CD4-positive, alpha-beta T cell treated with Interleukin-2 at 100 ng/mL for 4 hours (primary cell): ENCODE results near the gene NRG3.

Experiments
- DNase-seq: peaks from one replicate; pipeline ENCODE4 v3.0.0-alpha.2; 2020; ENCODE audit warnings: low spot score

NRG3 gene

DNA sequence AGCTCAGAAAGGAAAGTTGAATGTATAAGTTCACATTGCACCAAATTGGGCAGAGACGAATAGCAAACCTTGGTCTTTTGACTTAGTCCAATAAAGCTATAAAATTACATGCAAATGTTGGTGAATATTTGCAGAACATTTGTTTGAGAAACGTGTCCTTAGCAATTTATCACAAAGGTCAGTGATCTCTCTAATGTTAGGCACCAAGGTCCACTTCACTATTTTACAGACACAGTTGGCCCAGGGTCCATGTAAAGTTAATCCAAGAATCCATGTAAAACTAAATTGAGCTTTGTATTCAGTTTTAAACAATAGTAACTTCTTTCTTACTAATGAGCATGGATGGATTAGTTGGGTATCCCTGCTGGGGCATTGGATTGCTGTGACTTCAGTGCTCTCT lies 617.7 kb downstream of the NRG3 start:
- no peak for DNase-seq

DNA sequence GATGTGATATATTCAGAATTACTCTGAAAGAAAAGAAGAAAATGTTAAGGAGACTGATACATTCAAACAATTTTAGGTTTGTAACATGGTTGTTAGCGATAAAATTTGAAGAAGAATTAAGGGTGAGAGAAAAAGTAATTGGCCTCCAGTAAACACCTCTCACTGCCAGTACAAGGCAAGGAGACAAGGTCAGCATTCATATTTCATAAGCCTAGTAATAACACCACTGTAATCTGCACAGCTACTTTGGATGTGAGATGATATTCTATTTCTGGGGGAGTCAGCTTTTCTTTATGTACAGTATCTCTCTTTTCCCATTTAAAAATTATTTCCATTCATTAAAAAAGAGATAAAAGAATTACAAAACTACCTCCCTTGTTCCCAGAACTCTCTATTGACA lies 621.1 kb downstream of the NRG3 start:
- no peak for DNase-seq

DNA sequence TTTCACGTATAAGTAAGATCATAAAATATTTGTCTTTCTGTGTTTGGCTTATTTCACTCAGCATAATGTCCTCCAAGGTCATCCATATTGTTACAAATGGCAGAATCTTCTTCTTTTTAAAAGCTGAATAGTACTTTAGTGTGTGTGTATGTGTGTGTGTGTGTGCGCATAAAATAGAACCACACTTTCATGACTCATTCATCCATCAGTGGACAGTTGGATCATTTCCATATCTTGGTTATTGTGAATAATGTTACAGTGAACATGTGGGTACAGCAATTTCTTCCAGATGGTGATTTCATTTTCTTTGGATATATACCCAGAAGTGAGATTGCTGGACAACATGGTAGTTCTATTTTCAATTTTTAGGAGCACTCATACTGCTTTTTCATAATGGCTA lies 622.4 kb downstream of the NRG3 start:
- no peak for DNase-seq

DNA sequence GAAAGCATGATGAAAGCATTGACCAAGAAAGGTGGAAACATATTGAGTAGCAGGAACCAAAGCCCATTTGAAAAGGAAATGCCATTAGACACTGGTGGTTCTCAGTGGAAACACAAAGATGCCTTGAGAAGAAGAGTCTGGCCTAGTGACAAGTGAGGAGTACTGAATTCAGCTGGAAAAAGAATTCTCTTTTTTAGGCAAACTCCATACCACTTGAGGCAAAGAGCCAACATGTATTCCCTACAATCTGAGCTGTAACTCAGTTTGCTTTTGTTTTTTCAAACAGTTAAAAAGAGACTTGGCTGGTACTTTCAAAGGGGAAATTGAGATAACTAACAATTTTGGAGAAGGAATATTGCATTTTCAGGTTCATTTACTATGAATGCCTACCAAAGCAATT lies 624.0 kb downstream of the NRG3 start:
- DNase-seq, result no peak

DNA sequence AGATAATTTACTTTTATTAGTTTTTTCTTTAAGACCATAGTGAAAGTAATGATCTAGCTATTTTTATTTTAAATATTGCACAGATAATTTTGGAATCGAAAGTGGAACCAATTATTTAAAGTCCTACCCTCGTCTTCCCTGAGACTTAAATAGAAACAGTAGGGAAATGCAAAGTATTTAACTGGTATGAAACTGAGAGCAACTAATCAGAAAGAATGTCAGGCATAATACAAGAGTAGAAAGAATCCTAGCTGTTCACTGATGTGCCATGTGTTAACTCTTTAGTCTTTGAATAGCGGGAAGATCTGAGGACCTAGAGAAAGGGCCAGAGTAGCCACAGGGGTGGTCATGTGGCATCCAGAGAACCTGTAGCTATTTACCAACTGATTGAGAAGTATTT lies 630.0 kb downstream of the NRG3 start:
- DNase-seq, result no peak

DNA sequence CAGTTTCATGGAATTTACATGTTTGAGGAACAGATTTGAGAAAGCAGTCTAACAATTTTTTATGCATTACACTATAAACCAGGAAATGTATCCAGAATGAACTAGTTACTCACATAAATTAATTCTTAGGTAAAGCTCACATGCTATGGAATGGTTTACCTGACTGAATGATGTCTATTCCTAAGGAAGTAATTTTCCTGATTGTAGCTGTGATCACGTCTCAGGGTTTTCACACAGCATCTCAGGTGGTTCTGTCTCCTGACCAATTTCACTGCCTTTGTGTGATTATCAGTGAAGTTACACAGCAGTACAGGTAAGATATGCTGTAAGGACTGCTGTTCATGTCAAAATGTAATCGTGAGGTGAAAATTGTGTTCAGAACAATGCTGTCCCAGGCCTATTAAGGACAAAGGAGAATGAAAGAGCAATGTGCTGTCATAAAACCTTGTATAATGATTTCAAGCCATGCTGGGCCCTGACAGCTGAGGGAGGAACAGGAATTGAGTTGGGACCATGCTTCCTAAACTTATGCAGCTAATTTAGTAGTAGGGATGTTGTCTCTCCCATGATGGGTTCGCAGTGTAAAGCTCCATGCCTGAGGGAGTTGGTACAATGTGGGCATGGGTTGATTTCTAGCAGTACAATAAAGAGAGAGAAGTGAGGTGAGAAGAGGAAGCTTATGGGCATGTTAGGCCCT lies 631.8 kb downstream of the NRG3 start:
- no peak for DNase-seq

DNA sequence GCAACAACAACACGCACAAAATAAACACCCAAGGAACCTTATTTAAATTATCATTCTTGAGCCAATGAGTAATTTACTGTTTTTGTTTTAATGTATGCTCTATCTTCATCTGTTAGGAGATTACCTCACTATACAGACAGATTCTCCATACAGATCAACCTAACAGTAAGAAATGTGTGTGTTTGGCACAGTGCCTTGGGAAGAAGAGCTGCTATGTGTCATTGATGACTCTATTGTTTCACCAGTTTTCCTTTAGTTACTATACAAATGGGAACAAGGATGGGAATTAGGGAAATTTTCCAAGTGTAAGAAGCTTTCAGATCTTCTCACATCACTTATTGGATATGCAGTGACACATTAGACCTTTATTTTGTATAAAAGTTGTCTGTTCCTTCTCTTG lies 640.3 kb downstream of the NRG3 start:
- no peak for DNase-seq

DNA sequence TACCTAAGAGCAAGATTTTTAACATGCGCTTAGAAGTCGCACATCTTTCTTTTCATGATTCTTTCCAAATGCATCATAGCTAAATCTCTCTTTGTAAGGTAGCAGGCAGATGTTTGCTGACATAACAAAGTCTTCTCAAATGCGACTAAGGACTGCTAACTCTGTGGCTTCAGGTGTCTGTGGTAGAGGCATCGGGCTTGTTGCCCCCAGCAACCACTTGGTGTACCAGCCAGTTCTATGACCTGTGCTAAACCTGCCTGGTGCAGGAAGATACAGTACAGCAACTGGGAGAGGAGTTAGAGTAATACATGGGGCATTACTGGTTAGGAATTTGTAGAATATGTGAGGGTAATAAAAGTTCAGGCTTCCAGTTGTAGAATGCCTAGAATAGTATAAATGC lies 654.1 kb downstream of the NRG3 start:
- DNase-seq, result no peak

DNA sequence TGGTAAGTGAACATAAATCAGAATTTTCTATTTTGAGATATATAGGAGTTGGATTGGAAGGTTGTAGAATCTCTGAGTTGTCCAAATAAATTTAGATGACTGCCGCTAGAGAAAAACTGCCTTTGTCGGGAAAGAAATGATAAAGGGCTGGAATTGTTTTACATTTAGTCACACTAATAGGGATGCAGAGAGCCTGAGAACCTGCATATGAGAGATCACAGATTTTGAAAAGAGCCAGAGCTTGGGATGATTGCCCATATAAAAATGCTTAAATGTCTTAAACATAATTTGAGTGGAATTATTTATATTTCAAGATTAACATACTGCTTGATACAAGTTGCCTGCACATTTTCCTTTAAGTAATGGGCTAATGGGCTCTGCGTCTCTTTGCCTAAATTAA lies 660.5 kb downstream of the NRG3 start:
- no peak for DNase-seq

DNA sequence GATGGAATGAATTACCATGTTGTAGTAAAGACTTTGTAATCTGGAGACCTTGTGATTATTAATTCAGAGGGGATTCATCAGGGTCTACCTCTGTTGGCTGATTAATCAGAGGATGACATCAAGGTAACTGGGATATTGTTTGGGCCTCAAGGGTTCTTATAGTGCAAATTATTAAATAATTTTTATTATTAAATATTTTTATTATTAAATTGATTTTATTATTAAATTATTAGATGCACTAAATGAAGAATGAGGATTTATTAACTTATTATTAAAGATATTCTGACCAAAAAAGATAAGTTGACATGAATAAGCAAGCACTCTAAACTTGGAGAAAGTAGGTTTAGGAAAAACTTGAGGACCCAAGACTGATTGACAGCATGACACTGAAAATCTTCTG lies 661.7 kb downstream of the NRG3 start:
- no peak for DNase-seq

DNA sequence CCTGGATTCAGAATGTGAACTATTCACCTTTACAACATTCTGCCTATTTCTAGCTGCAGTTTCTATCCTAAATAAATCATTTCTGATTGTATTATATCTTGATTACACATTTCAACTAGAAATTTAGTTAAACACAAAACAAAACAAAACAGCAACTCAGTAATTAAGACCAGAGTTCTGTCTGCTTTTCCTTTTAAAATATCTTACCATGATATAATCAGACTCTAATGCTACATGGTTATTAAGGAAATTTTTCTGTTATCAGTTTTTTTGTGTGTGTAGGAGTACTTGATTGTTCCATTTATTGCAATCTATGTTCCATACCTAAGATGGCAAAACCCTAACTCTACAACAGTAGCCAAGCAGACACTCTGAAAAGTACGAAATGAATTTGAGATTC lies 663.3 kb downstream of the NRG3 start:
- no peak for DNase-seq

DNA sequence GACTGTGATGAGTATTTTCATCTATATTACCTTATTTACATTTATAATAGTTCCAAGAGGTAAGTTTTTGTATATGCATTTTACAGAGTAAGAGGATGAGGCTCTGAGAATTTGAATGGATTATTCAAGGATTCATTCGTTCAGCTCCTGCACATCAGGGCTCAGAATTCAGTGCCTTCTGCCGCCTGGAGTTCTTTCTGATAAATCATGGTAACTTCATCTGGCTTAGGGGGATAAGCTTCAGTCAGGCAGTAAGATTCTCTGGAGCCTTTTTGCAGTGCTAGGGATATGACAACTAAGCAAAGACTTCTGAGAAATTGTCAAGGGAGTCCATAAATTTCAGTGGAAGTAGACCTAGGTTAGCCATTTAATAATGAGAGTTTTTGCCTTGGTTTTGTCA lies 668.6 kb downstream of the NRG3 start:
- no peak for DNase-seq

DNA sequence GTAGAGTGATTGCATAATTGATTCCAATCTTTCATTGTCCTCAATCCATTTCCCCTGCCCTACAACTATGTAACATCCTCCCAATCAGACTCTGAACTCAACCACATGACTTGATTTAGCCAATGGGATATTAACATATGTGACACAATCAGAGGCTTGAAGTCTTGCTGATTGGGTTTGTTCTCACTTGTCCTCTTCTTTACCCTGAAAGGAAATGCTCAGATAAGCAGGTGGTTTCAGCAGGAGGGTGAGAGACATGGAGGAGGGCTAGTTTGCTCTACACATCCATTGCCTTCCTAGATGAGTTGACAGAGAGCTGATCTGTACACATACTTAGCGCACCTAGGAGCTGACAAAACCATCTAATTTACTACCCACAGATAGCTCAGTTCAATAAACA lies 669.4 kb downstream of the NRG3 start:
- DNase-seq, result no peak

DNA sequence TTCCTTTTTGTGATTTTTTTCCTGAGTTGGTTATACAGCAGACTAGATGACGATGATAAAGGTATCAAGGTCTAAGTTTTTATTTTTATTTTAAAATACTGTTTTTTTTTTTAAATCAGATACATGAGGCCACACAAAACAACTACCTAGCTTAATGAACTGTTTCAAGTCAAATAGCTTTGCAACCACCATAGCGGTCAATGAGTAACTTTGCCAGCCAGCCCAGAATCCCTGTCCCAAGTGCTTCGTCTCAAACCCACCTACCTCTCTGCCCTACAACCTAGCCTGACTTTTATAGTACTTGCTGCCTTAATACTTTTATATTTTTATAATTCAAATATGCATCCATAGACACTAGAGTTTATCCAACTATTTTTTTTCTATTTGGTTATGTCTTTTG lies 676.5 kb downstream of the NRG3 start:
- no peak for DNase-seq

DNA sequence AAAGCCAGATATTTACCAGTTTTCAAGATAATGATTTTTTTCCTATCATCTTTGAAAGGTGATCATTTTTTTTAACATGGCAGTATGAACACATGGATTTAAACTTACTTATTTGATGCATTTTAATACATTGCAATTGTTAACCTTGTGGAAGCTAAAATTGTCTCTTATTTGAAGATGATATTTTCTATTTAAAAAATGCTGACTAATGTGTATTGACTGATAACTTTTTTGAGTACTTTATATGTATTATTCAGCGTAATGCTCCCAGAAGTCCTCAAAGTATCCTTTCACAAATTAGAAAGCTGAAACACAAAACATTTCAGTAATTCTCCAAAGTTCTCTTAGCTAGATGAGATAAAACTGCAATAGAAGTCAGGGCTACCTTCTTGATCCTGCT lies 677.3 kb downstream of the NRG3 start:
- no peak for DNase-seq

DNA sequence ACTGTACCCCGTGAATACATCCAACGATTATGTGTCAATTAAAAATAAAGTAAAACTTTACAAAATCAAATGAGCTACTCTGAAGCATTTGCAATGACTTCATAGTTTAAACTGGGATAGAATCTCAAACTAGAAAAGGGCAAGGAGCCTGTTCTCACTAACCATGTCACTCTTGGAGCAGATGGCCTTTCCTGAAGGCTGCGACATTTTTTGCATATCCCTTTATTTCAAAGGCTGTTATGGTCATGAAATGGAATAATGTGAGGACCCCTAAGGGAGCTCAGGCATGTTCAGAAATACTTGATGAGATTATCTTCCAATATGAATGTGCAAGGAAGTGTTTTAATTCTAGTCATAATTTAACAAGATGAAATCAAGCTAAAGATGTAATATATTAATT lies 679.4 kb downstream of the NRG3 start:
- no peak for DNase-seq

DNA sequence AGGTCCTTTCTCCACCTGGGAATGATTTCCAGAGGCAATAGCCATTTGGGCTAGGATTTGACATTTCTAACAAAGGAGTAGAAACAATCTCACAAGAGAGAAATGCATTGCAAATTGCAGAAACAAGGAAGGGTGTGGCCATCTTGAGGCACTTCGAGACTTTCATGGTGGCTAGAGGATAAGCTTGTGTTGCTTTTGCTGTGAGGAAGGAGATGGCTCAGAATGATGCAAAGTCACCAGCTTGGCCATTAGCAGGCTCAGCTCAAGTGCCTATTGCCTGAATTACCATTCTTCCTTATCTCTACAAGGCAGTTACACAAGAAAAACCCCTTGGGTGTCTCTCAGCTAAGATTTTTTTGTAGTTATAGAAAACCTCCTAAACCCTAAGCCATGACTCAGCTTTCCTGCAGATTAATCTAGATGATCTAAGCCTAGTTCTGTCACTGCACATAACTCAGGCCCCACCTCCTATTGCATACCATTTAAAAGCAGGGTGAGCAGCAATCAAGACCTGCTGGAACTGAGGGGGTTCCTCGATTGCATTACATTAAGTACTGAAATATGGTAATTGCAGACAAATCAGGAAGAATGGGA lies 683.1 kb downstream of the NRG3 start:
- DNase-seq, result no peak

DNA sequence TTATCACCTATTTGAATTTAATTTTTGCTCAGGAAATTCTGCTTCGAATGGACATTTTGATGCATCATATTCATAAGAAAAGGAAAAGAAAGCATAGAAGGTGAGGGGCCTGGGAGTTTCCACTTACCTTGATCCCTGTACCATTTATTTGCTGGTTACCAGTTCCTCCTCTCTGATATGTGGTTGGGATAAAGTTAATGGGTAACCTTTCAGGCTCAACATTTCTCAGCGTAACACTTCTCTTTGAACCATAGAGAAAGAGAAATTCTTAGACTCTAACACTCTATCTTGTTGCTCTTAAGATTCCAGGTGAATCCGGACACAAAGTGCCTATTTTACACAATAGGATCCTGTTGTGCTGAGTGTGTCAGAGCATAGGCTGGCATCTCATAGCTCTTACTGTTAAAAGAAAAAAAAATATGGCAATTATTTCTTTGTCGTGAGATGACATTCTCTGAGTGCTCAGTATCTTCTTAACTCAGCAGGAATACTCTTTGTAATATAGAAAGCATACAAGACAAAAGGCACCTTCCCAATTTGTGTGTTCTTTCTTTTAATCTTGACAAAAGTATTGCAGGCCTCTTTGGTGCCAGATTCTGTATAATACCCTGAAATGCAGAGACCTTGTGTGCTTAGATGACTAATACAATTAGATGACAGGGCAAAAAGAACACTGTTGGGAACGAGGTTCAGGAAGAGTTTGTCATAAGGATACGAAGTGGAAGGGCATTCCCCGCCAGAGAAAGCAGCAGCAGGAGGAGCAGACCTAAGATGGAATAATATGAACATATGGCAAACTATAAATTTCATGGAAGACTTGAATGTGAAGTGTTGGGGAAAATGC lies 689.6 kb downstream of the NRG3 start:
- DNase-seq, result no peak

DNA sequence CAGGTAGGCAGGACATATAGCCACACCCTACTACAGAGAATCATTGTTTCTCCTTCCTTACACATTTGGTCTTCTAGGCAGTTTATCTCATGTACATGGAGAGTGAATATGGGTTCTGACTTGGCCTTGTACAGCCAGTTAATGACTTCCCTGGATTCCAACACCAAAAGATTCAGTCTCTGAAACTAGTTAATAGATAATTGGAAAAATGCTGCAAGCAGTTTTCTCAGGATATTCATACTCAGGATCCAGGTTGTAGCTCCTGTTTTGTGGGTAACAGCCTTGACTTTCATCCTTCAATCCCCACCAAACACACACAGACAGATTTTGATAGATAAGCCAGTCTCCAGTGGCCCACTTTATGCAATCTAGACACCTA lies 690.2 kb downstream of the NRG3 start:
- DNase-seq, result no peak

DNA sequence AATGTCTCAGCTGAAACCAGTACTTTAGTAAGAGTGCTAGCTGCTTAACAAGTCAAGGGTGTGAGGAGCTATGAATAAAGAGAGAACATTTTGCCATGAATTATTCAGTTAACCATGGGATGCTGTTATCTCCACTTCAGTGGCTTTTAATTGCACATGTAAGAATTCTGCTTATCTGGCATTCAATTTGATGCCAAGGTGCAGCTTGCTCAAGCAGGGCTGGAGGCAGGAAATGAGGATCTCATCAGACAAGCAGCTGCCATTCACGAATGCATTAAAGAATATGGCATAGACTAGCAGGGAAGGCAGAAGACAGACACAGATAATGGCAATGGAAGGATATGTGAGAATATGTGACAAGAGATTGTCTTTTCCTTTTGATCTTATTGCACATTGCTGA lies 697.8 kb downstream of the NRG3 start:
- no peak for DNase-seq

DNA sequence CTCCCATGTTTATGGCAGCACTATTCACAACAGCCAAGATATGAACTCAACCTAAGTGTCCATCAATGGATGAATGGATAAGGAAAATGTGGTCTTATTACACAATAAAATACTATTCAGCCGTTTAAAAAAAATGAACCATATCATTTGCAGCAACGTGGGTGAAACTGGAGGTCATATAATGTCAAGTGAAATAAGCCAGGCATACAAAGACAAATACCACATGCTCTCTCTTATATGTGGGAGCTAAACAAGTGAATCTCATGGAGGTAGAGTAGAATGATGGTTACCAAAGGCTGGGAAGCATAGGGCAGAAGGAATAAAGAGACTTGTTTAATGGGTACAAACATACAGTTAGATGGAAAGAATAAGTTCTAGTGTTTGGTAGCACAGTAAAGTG lies 699.1 kb downstream of the NRG3 start:
- DNase-seq, result no peak

DNA sequence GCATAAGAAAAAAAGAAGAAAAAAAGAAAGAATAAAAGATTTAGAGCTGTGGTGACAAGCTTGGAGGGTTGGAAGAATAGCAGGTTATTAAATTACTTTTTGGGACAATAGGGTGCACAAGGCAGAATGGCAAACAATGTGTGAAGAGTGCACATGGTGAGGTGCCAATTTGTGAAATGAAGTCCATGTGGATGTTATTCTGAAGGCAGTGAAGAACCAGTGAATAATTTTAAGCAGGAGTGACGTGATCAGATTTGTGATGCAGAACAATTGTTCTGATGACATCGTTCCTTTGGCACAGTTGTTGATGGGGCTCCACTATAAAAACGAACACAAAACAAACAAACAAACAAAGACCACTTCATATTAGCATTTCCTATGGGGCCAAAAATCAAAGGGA lies 700.3 kb downstream of the NRG3 start:
- DNase-seq, result no peak

DNA sequence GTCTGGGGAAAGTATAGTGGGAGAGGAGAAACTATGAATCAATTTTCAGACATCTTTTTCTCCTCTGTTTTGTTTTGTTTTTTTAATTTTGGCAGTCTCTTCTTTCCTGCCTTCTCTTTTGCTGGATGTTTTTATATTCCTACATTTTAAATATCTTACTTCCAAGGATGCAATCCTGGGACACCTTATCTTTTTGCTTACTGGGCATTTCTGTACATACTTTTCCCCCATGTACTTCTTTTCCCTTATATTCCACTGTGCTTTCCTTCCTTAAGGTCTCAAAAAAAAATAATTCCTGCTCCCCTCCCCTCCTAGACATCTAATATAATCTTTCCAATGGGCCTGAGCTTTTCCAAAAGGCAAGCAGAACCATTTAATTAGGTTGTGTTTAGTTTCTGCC lies 701.1 kb downstream of the NRG3 start:
- no peak for DNase-seq

DNA sequence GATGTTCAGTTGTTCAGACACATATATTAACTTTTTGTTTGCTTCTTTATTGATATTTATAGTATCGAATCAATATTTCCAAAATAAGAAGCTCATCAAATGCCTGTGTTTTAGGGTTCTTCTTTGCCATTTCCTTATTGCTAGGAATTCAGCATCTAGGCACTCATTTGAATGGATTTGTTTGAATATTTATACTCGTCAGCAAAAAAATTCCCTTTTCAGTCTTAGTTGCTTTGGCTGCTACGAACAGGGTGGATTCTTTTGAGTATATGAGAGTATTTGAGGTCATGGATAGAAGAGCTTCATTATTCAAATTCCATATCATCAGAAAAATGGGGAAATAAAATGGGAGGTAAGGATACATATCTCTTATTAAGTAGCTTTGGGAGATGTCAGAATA lies 706.9 kb downstream of the NRG3 start:
- no peak for DNase-seq
